Upper lobe of left lung (tissue), 6 donors: ENCODE results near the gene FSTL5. TPM values are rescaled to one million over a fixed set of nuclear protein-coding genes. Genes with fewer than 3 reads are reported as not detected.

Source experiments
- ATAC-seq, 2 donors: fragments of 200-7000 bp; cut with Tn5 transposase; one replicate each; pipeline ENCODE4 v1.9.1; 2022; ENCODE audit warnings: mild to moderate bottlenecking in 2 of 2, moderate library complexity in 2 of 2; ENCODE audit not compliant: low FRiP score in 2 of 2
- DNase-seq, 2 donors: peaks; one replicate each; pipeline ENCODE4 v3.0.0-alpha.2; 2019 to 2020
- H3K27ac ChIP-seq, 4 donors: fragments of 200-600 bp; sonication (generic); one replicate each; pipeline ENCODE4 v1.5.1; 2016 to 2019
- H3K27me3 ChIP-seq, 4 donors: fragments of 200-600 bp; sonication (generic); one replicate each; pipeline ENCODE4 v1.5.1; 2017 to 2019
- H3K36me3 ChIP-seq, 4 donors: fragments of 200-600 bp; sonication (generic); one replicate each; pipeline ENCODE4 v1.5.1; 2016 to 2019
- H3K4me1 ChIP-seq, 4 donors: fragments of 200-600 bp; sonication (generic); one replicate each; pipeline ENCODE4 v1.5.1; 2018 to 2019
- H3K4me3 ChIP-seq, 4 donors: fragments of 200-600 bp; sonication (generic); one replicate each; pipeline ENCODE4 v1.5.1; 2017 to 2019; ENCODE audit warnings: mild to moderate bottlenecking in 2 of 4, moderate library complexity in 1 of 4
- H3K9me3 ChIP-seq, 4 donors: fragments of 200-600 bp; sonication (generic); one replicate each; pipeline ENCODE4 v1.5.1; 2018 to 2019
- EP300 ChIP-seq, 4 donors: sonication (generic); formaldehyde crosslinking; IDR thresholded peaks; one replicate each; pipeline ENCODE4 v1.5.1; 2017; ENCODE audit warnings: antibody characterized with exemption in 4 of 4, control low read depth in 2 of 4
- POLR2A ChIP-seq, 4 donors: fragments of 450-650 bp; IDR thresholded peaks; one replicate each; pipeline ENCODE4 v1.5.1; 2016 to 2017; ENCODE audit warnings: antibody characterized with exemption in 4 of 4, mild to moderate bottlenecking in 2 of 4
- POLR2AphosphoS5 ChIP-seq, 2 donors: sonication (generic); formaldehyde crosslinking; IDR thresholded peaks; one replicate each; pipeline ENCODE4 v1.5.1; 2017; ENCODE audit warnings: antibody characterized with exemption in 2 of 2
- WGBS, 2 donors: methylation state at CpG; one replicate each; pipeline ENCODE4 v1.1.5; 2017 to 2018; 5-methylcytosine and 5-hydroxymethylcytosine counted together
- total RNA-seq, 6 donors: library from RNA; depleted of rRNA in 4 of 6; stranded (reverse); fragments of >200 nt in 4 of 6; gene quantifications; one replicate each; pipeline versions ENCODE4 v1.1.0 to v1.2.1, GENCODE V29; 2016 to 2021
- TF ChIP-seq, protein P1 (sequence below), 6 experiments: fragments of 450-650 bp in 4 of 6; fragments of 200-600 bp in 2 of 6; sonication (generic) in 2 of 6; IDR thresholded peaks; one replicate each; pipeline ENCODE4 v1.5.1; 2016 to 2019; ENCODE audit warnings: antibody characterized with exemption in 6 of 6
- donor health status: DM: no; HTN: no; CAD: no; lungs with moderate emphysema.
- donor health status: DM: no; HTN: yes; CAD: no; lungs with severe emphysema.

FSTL5 gene
- total RNA-seq, 6 donors from 2014 or later, result not detected

DNA sequence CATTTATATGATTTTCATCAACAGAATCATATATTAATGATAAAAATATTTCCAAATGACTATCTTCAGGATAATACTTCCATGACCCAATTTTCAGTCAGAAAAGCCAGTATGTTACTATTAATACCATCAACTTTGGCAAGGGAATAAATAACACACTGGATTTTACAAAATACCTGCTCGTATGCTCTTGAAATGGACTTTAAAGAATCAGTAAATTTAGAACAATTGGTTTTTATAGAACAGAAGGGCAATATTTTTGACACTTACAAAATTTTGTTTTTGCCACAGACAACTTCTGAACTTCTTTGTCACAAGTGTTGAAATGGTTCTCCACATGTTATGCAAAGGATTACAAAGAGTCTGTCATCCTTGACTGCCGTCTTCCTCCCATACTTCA, 700.4 kb downstream of the FSTL5 start:
- 68 to 74% methylated on average over 2 of the region's 2 CpGs for WGBS, 2 donors
- H3K27me3 ChIP-seq, result no peaks in the 10 kb centered on the region
- no peaks in the 10 kb centered on the region for H3K9me3 ChIP-seq
- H3K27ac ChIP-seq, result no peak overlapping the region
- no peaks in the 10 kb centered on the region for H3K36me3 ChIP-seq
- H3K4me3 ChIP-seq, result no peak overlapping the region
- no peak for DNase-seq
- TF ChIP-seq EP300 (IDR thresholded peaks at IDR 0.05) (no peak), POLR2AphosphoS5 (IDR thresholded peaks at IDR 0.05) (no peak), POLR2A (IDR thresholded peaks at IDR 0.05) (no peak)
- TF ChIP-seq, protein P1, sequence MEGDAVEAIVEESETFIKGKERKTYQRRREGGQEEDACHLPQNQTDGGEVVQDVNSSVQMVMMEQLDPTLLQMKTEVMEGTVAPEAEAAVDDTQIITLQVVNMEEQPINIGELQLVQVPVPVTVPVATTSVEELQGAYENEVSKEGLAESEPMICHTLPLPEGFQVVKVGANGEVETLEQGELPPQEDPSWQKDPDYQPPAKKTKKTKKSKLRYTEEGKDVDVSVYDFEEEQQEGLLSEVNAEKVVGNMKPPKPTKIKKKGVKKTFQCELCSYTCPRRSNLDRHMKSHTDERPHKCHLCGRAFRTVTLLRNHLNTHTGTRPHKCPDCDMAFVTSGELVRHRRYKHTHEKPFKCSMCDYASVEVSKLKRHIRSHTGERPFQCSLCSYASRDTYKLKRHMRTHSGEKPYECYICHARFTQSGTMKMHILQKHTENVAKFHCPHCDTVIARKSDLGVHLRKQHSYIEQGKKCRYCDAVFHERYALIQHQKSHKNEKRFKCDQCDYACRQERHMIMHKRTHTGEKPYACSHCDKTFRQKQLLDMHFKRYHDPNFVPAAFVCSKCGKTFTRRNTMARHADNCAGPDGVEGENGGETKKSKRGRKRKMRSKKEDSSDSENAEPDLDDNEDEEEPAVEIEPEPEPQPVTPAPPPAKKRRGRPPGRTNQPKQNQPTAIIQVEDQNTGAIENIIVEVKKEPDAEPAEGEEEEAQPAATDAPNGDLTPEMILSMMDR (IDR thresholded peaks at IDR 0.05), result no peak
- no peaks in the 10 kb centered on the region for H3K4me1 ChIP-seq
- no peak for ATAC-seq

DNA sequence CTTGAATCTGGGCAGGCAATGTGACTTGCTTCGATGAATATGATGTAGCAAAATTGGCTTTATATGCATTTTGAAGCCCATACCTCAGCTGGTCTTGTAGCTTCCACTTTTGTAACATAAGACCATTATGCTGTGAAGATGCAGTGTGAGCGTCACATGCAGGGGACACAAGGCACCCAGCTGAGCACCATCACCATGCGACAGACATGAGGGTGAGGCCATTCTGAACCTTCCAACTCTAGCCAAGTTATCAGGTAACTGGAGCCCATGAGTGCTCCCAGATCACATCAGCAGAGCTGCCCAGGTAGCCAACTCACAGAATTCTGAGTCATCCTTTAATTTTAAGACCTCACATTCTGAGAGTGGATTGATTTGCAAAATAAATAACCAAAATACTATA, 705.9 kb downstream of the FSTL5 start:
- Histone ChIP-seq H3K9me3 (no peaks in the 10 kb centered on the region), H3K36me3 (no peaks in the 10 kb centered on the region), H3K27ac (no peak overlapping the region), H3K4me3 (no peak overlapping the region), H3K27me3 (no peaks in the 10 kb centered on the region), H3K4me1 (no peaks in the 10 kb centered on the region)
- 83 to 93% methylated on average over 3 of the region's 3 CpGs for WGBS, 2 donors
- ATAC-seq (no peak), DNase-seq (no peak)
- TF ChIP-seq, protein P1 (IDR thresholded peaks at IDR 0.05), result no peak
- TF ChIP-seq EP300 (IDR thresholded peaks at IDR 0.05), result no peak
- TF ChIP-seq POLR2A (IDR thresholded peaks at IDR 0.05), result no peak
- TF ChIP-seq POLR2AphosphoS5 (IDR thresholded peaks at IDR 0.05), result no peak

DNA sequence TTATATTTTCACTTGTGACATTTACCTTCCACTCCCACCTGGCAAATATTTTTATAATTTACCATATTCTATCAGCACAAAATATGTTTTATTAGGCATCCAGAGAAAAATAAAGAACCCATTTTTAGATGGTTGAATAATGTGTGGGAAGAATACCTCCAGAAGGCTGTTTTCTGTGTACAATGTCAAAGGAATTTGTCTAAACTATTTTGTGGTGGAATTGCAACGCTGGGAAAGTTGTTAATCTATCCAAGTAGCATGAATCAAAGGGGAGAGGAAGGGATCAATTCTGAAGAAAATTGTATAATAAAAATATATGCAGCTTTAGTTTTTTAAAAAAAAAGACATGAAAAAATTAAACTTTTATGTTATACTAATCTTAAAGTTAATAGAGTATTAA, 706.5 kb downstream of the FSTL5 start:
- DNase-seq (no peak), ATAC-seq (no peak)
- H3K4me3 ChIP-seq, result no peak overlapping the region
- no peaks in the 10 kb centered on the region for H3K27me3 ChIP-seq
- no peaks in the 10 kb centered on the region for H3K4me1 ChIP-seq
- no peaks in the 10 kb centered on the region for H3K9me3 ChIP-seq
- no peaks in the 10 kb centered on the region for H3K36me3 ChIP-seq
- TF ChIP-seq, protein P1 (IDR thresholded peaks at IDR 0.05), result no peak
- TF ChIP-seq POLR2A (IDR thresholded peaks at IDR 0.05) (no peak), POLR2AphosphoS5 (IDR thresholded peaks at IDR 0.05) (no peak), EP300 (IDR thresholded peaks at IDR 0.05) (no peak)
- H3K27ac ChIP-seq, result no peak overlapping the region
- WGBS, 2 donors, result 37 to 72% methylated on average over 1 of the region's 1 CpG

DNA sequence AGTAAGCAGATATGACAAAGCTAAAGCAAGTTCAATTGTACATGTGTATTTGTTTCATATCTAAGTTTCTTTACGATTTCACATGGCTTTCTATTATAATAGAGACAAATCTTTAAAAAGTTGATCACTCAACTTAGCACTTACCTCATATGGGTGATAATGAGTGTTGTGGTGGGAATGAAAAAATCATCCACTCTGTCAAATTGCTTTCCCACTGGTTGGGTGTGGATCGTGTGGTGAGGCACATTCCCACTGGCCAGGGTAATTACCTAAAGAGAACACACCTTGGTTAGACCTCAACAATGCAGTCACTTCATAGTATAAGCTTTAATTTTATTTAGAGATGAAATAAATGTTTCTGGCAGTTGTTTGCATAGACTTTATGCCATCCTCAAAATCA, 708.9 kb downstream of the FSTL5 start:
- DNase-seq (no peak), ATAC-seq (no peak)
- no peak overlapping the region for H3K27ac ChIP-seq
- WGBS, 2 donors, result 78 to 86% methylated on average over 2 of the region's 2 CpGs
- H3K27me3 ChIP-seq, result no peaks in the 10 kb centered on the region
- H3K9me3 ChIP-seq, result no peaks in the 10 kb centered on the region
- no peak overlapping the region for H3K4me3 ChIP-seq
- no peaks in the 10 kb centered on the region for H3K4me1 ChIP-seq
- no peaks in the 10 kb centered on the region for H3K36me3 ChIP-seq
- TF ChIP-seq, protein P1 (IDR thresholded peaks at IDR 0.05), result no peak
- TF ChIP-seq POLR2AphosphoS5 (IDR thresholded peaks at IDR 0.05), result no peak
- TF ChIP-seq EP300 (IDR thresholded peaks at IDR 0.05), result no peak
- no peak for TF ChIP-seq POLR2A (IDR thresholded peaks at IDR 0.05)

DNA sequence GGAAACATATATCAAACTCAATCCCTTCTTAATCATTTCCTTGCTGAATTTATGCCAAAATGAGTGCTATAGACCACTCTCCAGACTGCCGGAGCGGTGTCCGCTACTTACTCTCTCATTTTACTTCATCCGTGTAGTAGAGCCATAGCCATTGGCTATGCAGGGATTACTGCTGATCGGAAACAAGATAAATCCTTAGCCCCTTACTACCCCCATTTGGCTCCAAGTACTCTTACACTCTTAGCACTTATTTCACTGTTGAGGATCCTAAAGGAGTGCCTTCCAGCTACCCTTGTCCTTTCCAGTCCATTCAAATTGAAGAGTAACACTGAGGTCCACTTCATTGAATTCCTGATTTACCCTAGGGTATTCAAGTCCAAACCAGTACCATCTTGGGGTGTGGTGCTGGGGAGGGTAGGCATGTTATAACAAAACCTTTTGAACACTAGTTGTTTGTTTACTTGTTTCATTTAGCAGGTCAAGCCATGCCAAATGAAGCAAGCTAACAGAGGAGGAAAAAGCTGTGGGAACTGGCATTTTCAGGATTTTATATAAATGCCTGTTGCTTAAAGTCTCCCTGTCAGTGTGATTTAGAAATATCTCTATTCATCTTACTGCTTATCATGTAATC, 715.1 kb downstream of the FSTL5 start:
- DNase-seq (no peak), ATAC-seq (no peak)
- 66 to 68% methylated on average over 5 of the region's 5 CpGs for WGBS, 2 donors
- no peaks in the 10 kb centered on the region for H3K9me3 ChIP-seq
- H3K36me3 ChIP-seq, result no peaks in the 10 kb centered on the region
- TF ChIP-seq POLR2A (IDR thresholded peaks at IDR 0.05) (no peak), EP300 (IDR thresholded peaks at IDR 0.05) (no peak), POLR2AphosphoS5 (IDR thresholded peaks at IDR 0.05) (no peak)
- TF ChIP-seq, protein P1 (IDR thresholded peaks at IDR 0.05), result no peak
- no peak overlapping the region for H3K4me3 ChIP-seq
- H3K4me1 ChIP-seq, result no peaks in the 10 kb centered on the region
- H3K27me3 ChIP-seq, result no peaks in the 10 kb centered on the region
- H3K27ac ChIP-seq, result no peak overlapping the region
